ENCODE measurements around the gene IGFL2. TPM values are rescaled to one million over a fixed set of nuclear protein-coding genes. Genes with fewer than 3 reads are reported as not detected.
"Not testable (repeated sequence)": the region's sequence is repeated elsewhere in the genome, so short reads cannot be mapped to it uniquely, and the experiment has no call there.

IGFL2 gene
- polyA plus RNA-seq, 1 donor from 2014 or later, result not detected

DNA sequence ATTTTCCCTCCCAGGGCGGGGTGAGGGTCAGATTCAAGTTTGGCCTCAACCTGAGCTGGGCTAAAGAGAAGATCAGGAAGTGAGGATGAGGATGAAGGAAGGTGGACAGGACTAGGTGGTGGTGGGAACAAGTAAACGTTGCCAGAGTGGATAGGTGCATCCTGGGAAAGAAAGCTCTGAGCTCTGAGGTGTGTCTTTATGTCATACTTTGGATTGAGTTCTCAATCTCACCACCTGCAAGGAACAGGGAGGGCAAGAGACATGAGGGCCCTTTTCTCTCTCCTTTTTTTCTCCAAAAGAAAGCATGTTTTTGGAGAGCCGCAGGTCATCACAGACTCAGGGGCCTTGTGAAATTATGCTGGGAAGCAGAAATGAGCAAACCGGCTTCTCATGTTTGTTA, 43.3 kb downstream of the IGFL2 start:
- Mint-ChIP-seq H3K27ac (no peak overlapping the region), H3K4me3 (no peak overlapping the region), H3K36me3 (no peaks in the 10 kb centered on the region), H3K9me3 (no peaks in the 10 kb centered on the region), H3K27me3 (peaks cover 32% of the 10 kb centered on the region), H3K4me1 (no peaks in the 10 kb centered on the region)

DNA sequence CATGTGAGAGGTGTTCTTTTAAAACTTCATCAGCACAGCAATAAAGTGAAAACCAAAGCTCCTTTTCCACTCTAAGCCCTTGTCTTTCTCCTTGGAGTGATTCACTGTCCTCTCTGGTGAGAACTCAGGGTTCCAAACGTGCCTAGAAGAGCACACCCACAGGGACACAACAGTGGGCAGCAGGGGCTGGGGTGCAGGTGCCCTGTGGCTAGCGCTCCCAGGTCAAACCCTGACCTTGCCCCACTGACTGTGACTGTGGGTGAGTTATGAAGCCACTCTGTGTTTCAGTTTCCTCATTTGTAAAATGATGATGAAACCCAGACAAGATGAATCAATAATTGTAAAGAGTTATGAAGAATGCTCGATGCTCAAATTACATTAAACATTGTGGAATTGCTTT, 43.9 kb downstream of the IGFL2 start:
- no peaks in the 10 kb centered on the region for H3K9me3 Mint-ChIP-seq
- H3K4me1 Mint-ChIP-seq, result no peaks in the 10 kb centered on the region
- peaks cover 38% of the 10 kb centered on the region for H3K27me3 Mint-ChIP-seq
- no peak overlapping the region for H3K27ac Mint-ChIP-seq
- H3K36me3 Mint-ChIP-seq, result no peaks in the 10 kb centered on the region
- H3K4me3 Mint-ChIP-seq, result no peak overlapping the region

DNA sequence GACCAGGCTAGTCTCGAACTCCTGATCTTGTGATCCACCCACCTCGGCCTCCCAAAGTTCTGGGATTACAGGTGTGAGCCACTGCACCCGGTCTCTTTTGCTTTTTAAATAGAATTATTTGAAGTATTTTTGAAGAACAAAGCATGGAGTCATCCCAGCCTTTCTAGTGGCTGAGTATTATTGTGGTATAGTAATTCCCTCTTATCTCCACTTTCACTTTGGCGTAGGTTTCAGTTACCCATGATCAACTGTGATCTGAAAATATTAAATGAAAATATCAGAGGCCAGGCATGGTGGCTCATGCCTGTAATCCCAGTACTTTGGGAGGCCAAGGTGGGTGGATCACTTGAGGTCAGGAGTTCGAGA, 44.6 kb downstream of the IGFL2 start:
- H3K4me3 Mint-ChIP-seq, H3K36me3 Mint-ChIP-seq, H3K27ac Mint-ChIP-seq, H3K4me1 Mint-ChIP-seq, H3K9me3 Mint-ChIP-seq: not testable (repeated sequence)
- peaks cover 44% of the 10 kb centered on the region for H3K27me3 Mint-ChIP-seq

DNA sequence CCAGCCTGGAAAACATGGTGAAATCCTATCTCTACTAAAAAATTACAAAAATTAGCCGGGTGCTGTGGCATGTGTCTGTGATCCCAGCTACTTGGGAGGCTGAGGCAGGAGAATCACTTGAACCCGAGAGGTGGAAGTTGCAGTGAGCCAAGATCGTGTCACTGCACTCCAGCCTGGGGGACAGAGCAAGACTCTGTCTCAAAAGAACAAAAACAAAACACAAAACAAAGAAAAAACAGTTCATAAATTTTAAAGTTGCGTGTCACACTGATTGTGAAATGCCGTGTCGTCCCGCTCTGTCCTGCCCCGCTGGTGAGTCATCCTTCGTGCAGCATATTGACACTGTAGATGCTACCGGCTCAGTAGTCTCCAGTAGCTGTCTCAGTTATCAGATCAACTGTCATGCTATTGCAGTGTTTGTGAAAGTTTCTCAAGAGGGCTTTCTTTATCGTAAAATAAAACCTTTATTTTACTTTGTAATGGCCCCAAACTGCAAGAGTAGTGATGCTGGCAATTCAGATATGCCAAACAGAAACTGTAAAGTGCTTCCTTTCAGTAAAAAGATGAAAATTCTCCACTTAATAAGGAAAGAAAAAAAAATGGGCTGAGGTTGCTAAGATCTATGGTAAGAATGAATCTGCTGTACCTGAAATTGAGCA, 45.1 kb downstream of the IGFL2 start:
- no peaks in the 10 kb centered on the region for H3K4me1 Mint-ChIP-seq
- peaks cover 44% of the 10 kb centered on the region for H3K27me3 Mint-ChIP-seq
- no peaks in the 10 kb centered on the region for H3K36me3 Mint-ChIP-seq
- H3K9me3 Mint-ChIP-seq, result no peaks in the 10 kb centered on the region
- H3K27ac Mint-ChIP-seq, result no peak overlapping the region
- no peak overlapping the region for H3K4me3 Mint-ChIP-seq

DNA sequence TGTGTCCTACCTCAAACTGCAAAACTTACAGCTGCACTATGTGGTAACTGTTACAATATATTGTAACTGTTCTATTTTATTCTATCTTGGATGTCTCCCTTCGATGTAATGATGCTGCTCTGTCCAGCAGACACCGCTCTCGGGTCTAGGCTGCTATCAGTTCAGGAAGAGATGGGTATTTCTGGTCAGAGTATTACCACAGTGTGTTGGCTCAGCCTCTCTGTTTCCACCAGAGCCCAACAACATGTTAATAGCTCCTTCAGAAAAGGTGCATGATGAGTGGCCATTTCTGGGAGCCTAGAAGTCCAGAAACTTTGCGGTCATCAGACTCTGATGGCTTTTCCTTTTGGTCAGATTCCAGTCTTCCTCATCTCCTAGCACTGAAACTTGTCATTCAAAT, 45.6 kb downstream of the IGFL2 start:
- Mint-ChIP-seq H3K36me3 (no peaks in the 10 kb centered on the region), H3K27me3 (peaks cover 40% of the 10 kb centered on the region), H3K9me3 (no peaks in the 10 kb centered on the region), H3K4me3 (no peak overlapping the region), H3K27ac (no peak overlapping the region), H3K4me1 (no peaks in the 10 kb centered on the region)

DNA sequence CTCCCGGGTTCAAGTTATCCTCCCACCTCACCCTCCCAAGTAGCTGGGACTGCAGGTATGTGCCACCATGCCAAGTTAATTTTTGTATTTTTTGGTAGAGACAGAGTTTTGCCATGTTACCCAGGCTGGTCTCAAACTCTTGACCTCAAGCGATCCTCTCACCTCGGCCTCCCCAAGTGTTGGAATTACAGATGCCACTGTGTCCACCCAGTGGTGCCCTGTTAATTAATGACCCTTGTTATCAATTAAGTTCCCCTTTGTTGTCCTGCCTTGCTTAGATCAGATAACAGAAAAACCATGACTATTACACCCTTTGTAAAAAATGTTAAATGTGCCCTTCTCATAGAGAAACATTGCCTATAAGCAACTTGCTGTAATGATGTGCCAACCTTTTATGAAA, 47.1 kb downstream of the IGFL2 start:
- Mint-ChIP-seq H3K27ac (no peak overlapping the region), H3K36me3 (no peaks in the 10 kb centered on the region), H3K4me3 (no peak overlapping the region), H3K4me1 (no peaks in the 10 kb centered on the region), H3K27me3 (peaks cover 38% of the 10 kb centered on the region), H3K9me3 (no peaks in the 10 kb centered on the region)

DNA sequence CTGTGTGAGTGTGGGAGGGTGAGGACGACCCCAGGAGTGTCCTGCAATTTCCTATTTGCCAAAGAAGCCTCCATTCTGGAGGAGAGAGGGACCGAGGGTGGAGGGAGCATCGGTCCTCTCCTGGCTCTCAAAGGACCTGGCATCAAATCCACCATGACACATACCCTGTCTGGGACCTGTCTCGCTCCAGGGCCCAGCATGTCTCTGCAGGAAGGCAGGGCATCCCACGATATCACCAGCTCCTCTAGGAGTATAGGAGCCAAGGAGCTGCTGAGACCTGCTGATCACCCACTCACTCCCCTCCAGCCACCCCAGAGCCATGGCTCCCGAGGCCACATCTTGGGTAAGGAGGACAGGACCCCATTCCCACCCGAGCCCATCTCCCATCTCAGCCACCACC, 47.9 kb downstream of the IGFL2 start:
- not testable (repeated sequence) for H3K4me3 Mint-ChIP-seq, H3K4me1 Mint-ChIP-seq, H3K27ac Mint-ChIP-seq, H3K9me3 Mint-ChIP-seq, H3K36me3 Mint-ChIP-seq
- peaks cover 32% of the 10 kb centered on the region for H3K27me3 Mint-ChIP-seq

DNA sequence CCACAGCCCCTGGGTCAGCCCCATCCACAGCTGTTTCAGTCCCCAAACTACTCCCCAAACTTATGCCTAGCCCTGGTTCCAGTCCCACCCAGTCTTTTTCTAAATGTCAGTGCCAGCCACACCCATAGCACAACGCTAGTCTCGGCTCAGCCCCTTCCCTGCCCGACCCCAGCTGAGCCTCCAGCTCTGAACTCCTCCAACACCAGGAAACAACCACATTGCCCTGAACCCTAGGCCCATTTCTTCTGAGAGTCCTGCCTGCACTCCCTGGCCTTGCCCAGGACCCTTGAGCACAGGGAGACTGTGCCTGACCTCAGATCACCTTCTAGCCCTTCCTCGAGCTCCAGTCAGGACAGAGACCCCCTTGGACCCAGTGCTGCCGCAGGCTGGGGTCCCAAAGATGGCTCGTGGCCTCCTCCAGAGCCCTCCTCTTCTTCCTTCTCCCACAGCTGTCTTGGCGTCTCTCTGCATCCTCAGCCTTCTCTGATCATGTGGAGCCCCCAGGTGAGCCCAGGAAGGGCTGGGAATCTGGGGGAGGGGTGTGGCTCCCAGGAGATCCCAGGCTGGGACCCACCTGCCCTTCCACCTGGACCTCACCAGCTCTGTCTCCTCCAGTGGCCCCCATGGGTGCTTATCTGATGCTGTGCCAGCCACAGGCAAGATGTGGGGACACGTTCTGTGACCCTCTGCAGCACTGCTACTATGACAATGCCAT, 48.5 kb downstream of the IGFL2 start:
- Mint-ChIP-seq H3K27me3 (peaks cover 31% of the 10 kb centered on the region), H3K4me1 (no peaks in the 10 kb centered on the region), H3K36me3 (no peaks in the 10 kb centered on the region), H3K27ac (no peak overlapping the region), H3K9me3 (no peaks in the 10 kb centered on the region), H3K4me3 (no peak overlapping the region)

DNA sequence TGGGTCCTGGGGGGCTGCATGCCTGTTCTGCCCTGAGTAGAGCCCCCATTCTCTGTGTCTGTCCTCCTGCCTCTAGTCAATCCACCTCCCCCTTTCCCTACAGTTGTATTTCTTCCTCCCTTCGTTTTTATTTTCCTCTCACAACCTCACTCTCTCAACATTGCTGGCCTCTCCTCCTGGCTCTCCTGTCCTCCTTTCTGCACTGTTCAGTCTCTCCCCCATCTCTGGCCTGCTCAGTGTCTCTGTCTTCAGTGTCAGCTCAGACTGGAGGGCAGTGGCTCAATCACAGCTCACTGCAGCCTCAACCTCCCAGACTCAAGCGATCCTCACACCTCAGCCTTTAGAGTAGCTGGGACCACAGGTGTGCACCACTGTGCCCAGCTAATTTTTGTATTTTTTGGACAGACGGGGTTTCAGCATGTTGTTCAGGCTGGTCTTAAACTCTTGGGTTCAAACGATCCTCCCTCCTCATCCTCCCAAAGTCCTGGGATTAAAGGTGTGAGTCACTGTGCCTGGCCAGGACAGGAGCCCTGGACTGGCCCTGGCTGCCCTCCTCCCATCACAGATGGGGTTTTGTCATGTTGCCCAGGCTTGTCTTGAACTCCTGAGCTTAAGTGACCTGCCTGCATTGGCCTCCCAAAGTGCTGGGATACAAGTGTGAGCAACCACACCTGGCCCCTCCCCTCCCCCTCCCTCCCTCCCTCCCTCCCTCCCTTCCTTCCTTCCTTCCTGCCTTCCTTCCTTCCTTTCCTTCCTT, 49.5 kb downstream of the IGFL2 start:
- Mint-ChIP-seq H3K4me3 (no peak overlapping the region), H3K27ac (no peak overlapping the region), H3K4me1 (no peaks in the 10 kb centered on the region), H3K36me3 (no peaks in the 10 kb centered on the region), H3K27me3 (peaks cover 31% of the 10 kb centered on the region), H3K9me3 (no peaks in the 10 kb centered on the region)

DNA sequence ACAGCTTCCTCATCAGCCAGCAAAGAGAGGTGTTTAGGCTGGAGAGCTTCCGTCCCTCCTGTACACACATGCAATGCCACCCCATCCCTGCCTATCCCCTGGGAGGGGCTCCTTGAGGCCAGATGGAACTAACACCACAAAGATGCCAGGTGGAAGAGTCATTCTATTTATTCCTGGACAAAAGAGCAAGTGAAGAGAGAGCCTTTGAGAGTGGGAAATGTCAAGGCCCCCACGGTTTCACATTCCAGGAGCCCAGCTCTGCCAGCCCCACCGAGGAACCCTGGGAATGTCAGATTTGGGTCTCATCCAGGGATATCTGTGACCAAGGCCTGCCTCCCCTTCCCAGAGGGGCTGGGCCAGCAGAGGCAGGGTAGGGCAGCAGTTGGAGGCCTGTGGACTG, 50.7 kb downstream of the IGFL2 start:
- Mint-ChIP-seq H3K4me1 (no peaks in the 10 kb centered on the region), H3K27ac (no peak overlapping the region), H3K27me3 (peaks cover 28% of the 10 kb centered on the region), H3K4me3 (no peak overlapping the region), H3K36me3 (no peaks in the 10 kb centered on the region), H3K9me3 (no peaks in the 10 kb centered on the region)

DNA sequence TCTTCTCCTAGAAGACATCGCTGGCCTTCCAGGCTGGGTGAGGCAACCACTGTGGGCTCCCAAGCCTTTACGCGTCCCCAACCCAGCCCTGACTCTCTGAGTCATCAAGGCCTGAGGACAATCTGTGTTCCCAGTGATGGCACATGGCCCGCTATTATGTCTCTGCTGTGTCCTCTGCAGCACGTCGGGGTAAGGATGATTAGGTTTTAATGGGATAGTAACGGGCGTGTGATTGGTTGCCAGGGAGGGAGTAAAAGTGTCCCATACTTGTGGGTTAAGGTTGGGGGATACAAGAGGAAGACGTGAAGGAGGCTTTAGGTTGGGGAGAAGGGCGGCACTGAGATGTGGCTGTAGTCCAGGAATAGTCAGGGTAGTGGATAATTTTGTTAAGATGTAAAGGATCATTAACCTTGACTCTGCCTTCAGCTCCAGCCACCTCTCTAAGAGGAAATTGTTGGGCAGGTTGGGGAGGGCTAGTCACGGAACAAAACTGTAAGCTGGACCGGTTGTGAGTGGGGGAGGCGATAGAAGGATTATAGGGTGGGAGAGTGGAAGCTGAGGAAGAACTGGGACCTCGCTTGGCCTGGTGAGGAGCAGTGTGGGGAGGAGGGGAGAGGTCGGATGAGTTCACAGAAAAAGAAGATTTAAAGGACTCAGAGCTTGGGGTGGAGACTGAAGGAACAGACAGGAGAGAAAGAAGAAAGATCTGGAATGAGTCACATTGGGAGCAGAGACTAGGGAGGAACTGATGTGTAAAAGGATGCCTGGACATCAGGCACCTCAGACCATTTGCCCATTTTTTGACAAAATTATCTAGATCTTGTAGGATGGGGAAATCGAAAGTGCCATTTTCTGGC, 53.6 kb downstream of the IGFL2 start:
- Mint-ChIP-seq H3K4me3 (no peak overlapping the region), H3K27me3 (peaks cover 16% of the 10 kb centered on the region), H3K27ac (no peak overlapping the region), H3K36me3 (no peaks in the 10 kb centered on the region), H3K4me1 (no peaks in the 10 kb centered on the region), H3K9me3 (no peaks in the 10 kb centered on the region)

DNA sequence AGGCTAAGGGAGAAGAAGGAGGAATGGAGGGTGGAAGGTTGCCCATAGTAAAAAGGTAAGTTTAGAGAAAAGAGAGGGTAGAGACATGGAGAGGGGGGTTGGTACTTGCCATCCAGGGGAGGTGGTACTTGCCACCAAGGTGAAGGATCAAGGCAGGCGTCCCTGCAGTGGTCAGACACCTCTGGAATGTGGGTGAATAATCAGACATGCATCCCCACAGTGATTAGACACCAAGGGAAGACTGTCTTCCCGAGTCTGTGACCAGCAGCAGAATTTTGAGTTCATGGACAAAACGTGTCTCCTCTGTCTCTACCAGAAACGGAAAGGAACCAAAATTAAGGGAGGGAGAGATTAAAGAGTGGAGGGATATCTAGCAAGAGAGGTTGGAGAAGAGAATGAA, 54.4 kb downstream of the IGFL2 start:
- no peak overlapping the region for H3K4me3 Mint-ChIP-seq
- peaks cover 13% of the 10 kb centered on the region for H3K27me3 Mint-ChIP-seq
- H3K36me3 Mint-ChIP-seq, result no peaks in the 10 kb centered on the region
- H3K27ac Mint-ChIP-seq, result no peak overlapping the region
- peaks cover 0 to 2% (median 0%) of the 10 kb centered on the region in 3 donors for H3K9me3 Mint-ChIP-seq
- no peaks in the 10 kb centered on the region for H3K4me1 Mint-ChIP-seq

DNA sequence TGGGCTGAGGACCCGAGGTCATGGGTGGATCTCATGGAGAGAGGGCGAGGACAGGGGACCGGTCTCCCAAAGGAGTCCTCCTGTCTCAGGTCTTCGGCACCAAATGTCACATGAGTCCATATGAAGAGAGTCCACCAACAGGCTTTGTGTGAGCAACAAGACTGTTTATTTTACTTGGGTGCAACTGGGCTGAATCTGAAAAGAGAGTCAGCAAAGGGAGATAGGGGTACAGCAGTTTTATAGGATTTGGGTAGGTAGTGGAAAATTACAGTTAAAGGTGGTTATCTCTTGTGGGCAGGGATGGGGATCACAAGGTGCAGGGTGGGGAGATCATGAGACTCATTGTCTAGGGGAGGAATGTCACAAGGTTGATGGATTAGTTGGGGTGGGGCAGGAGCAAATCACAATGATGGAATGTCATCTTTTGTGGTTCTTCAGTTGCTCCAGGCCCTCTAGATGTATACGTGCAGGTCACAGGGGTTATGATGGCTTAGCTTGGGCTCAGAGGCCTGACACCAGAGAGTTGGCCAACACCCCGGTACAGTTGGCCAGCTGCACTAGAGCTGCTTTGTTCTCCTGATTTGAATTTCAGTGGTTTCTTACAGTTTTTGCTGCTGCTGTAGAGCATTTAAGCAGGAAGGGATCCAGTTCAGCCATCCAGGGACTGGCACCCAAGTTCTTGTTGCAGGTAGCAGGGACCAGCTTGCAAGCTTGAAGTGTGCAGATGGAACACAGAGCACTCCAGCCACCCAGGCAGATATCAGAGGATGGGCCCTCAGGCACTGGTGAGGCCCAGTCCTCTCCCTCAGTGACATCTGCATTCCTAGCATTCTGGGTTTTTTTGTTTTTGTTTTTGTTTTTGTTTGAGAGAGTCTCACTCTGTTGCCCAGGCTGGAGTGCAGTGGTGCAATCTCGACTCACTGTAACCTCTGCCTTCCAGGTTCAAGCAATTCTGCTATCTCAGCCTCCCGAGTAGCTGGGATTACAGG, 55.1 kb downstream of the IGFL2 start:
- Mint-ChIP-seq H3K9me3 (peaks cover 0 to 2% (median 0%) of the 10 kb centered on the region in 3 donors), H3K4me3 (peak overlapping the region in 2 of 4 donors; percentile 2 to 36), H3K4me1 (no peaks in the 10 kb centered on the region), H3K27me3 (peaks cover 11% of the 10 kb centered on the region), H3K36me3 (no peaks in the 10 kb centered on the region), H3K27ac (no peak overlapping the region)

DNA sequence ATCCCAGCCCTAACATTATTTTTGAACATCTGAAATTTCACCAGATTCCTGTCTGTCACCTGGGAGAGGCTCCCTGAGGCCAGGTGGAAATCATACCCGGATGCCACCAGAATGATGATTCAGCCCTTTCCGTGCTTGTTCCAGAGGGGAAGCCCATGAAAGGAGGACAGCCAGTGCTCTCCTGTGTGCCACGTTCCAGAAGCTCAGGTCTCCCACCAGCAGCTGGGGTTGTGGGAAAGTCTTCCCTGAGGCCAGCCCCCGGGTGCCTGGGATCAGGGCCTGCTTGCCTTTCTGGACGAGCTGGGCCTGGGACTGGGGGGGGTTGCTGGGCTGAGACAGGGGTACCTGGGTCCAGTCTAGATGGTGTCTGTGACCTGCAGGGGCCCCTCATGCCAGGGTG, 56.0 kb downstream of the IGFL2 start:
- no peak overlapping the region for H3K27ac Mint-ChIP-seq
- no peaks in the 10 kb centered on the region for H3K36me3 Mint-ChIP-seq
- peaks cover 0 to 2% (median 0%) of the 10 kb centered on the region in 3 donors for H3K9me3 Mint-ChIP-seq
- H3K27me3 Mint-ChIP-seq, result peaks cover 15% of the 10 kb centered on the region
- H3K4me1 Mint-ChIP-seq, result no peaks in the 10 kb centered on the region
- H3K4me3 Mint-ChIP-seq, result no peak overlapping the region

Measured in IgD-negative memory B cell (primary cell).